Natural killer cell (primary cell): ENCODE measurements around the gene TMBIM6. TPM values are rescaled to one million over a fixed set of nuclear protein-coding genes. Genes with fewer than 3 reads are reported as not detected.

Experiments
- ATAC-seq, 3 donors: fragments of 150-1000 bp in 2 of 3; fragments of 200-7000 bp in 1 of 3; cut with Tn5 transposase; 1 replicate in 1 of 3; 2 replicates in 2 of 3; pipeline ENCODE4 v1.10.0; 2021; ENCODE audit warnings: mild to moderate bottlenecking in 2 of 3, moderate library complexity in 2 of 3
- DNase-seq, 2 donors: peaks; one replicate each; pipeline versions ENCODE4 v3.0.0 to v3.0.0-alpha.2; 2013 to 2021; ENCODE audit warnings: mixed read lengths in 1 of 2
- H3K27ac ChIP-seq: one replicate; pipeline ENCODE4 v1.5.1; 2013; ENCODE audit warnings: mild to moderate bottlenecking, low read length
- H3K27me3 ChIP-seq: one replicate; pipeline ENCODE4 v1.6.1; 2013; ENCODE audit warnings: low read length; ENCODE audit not compliant: control insufficient read depth, insufficient read depth
- H3K36me3 ChIP-seq: one replicate; pipeline ENCODE4 v1.6.1; 2013; ENCODE audit warnings: low read length; ENCODE audit not compliant: control insufficient read depth, insufficient read depth
- H3K4me1 ChIP-seq: one replicate; pipeline ENCODE4 v1.6.1; 2013; ENCODE audit warnings: low read length; ENCODE audit not compliant: control insufficient read depth, insufficient read depth
- H3K4me3 ChIP-seq: one replicate; pipeline ENCODE4 v1.5.1; 2013; ENCODE audit warnings: low read length
- H3K9me3 ChIP-seq: one replicate; pipeline ENCODE4 v1.6.1; 2013; ENCODE audit warnings: low read length; ENCODE audit not compliant: control insufficient read depth, insufficient read depth
- H3K27ac Mint-ChIP-seq, 2 donors: one replicate each; pipeline ENCODE4 v1.8.0; 2022; ENCODE audit warnings: mild to moderate bottlenecking in 2 of 2, mixed read lengths in 2 of 2, moderate library complexity in 1 of 2
- H3K27me3 Mint-ChIP-seq, 2 donors: one replicate each; pipeline ENCODE4 v1.8.0; 2022; ENCODE audit warnings: low read depth in 2 of 2, mixed read lengths in 2 of 2
- H3K36me3 Mint-ChIP-seq: one replicate; pipeline ENCODE4 v1.8.0; 2022; ENCODE audit warnings: mixed read lengths
- H3K4me1 Mint-ChIP-seq, 2 donors: one replicate each; pipeline ENCODE4 v1.8.0; 2022; ENCODE audit warnings: mixed read lengths in 2 of 2
- H3K4me3 Mint-ChIP-seq: one replicate; pipeline ENCODE4 v1.8.0; 2022; ENCODE audit warnings: mild to moderate bottlenecking, moderate library complexity, mixed read lengths
- H3K9me3 Mint-ChIP-seq, 2 donors: one replicate each; pipeline ENCODE4 v1.8.0; 2022; ENCODE audit warnings: mixed read lengths in 2 of 2
- WGBS: methylation state at CpG from one replicate; pipeline ENCODE4 v1.1.7; 2013; ENCODE audit warnings: missing lambda C conversion rate; ENCODE audit not compliant: insufficient coverage; 5-methylcytosine and 5-hydroxymethylcytosine counted together
- intact Hi-C: fragments of 100-400 bp; cut with micrococcal nuclease; formaldehyde crosslinking; loops from one replicate; pipeline ENCODE4 v1.14.2; 2022
- total RNA-seq, 4 donors: library from RNA; stranded (reverse); fragments of 120-200 nt in 1 of 4; gene quantifications; one replicate each; pipeline versions ENCODE4 v1.2.3 to v1.2.4, GENCODE V29; 2013 to 2022
- TF ChIP-seq, protein P1 (sequence below): fragments of 200-600 bp; IDR thresholded peaks from one replicate; pipeline ENCODE4 v1.8.0; 2022; ENCODE audit warnings: antibody characterized with exemption

The TMBIM6 gene
- total RNA-seq, 3 donors from 2014 or later (not counting 1 experiment from before 2014, with no cell fraction given), result 326 to 375 (median 366) TPM

GRCh38 chr12:49696723-49697122 is 44.6 kb upstream of the TMBIM6 start:
- Histone ChIP-seq H3K9me3 (no peaks in the 10 kb centered on the region), H3K27ac (no peak overlapping the region), H3K27me3 (no peaks in the 10 kb centered on the region), H3K36me3 (no peaks in the 10 kb centered on the region), H3K4me1 (peaks cover 24% of the 10 kb centered on the region), H3K4me3 (no peak overlapping the region)
- DNase-seq (no peak), ATAC-seq (no peak)
- peak overlapping the region; percentile 64 to 96 for H3K27ac Mint-ChIP-seq
- no peaks in the 10 kb centered on the region for H3K36me3 Mint-ChIP-seq
- TF ChIP-seq, protein P1, sequence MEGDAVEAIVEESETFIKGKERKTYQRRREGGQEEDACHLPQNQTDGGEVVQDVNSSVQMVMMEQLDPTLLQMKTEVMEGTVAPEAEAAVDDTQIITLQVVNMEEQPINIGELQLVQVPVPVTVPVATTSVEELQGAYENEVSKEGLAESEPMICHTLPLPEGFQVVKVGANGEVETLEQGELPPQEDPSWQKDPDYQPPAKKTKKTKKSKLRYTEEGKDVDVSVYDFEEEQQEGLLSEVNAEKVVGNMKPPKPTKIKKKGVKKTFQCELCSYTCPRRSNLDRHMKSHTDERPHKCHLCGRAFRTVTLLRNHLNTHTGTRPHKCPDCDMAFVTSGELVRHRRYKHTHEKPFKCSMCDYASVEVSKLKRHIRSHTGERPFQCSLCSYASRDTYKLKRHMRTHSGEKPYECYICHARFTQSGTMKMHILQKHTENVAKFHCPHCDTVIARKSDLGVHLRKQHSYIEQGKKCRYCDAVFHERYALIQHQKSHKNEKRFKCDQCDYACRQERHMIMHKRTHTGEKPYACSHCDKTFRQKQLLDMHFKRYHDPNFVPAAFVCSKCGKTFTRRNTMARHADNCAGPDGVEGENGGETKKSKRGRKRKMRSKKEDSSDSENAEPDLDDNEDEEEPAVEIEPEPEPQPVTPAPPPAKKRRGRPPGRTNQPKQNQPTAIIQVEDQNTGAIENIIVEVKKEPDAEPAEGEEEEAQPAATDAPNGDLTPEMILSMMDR, result no peak
- H3K4me3 Mint-ChIP-seq, result no peak overlapping the region
- H3K9me3 Mint-ChIP-seq, result no peaks in the 10 kb centered on the region
- intact Hi-C loops, result no loop called here
- peaks cover 39 to 43% of the 10 kb centered on the region in 2 donors for H3K4me1 Mint-ChIP-seq
- H3K27me3 Mint-ChIP-seq, result no peaks in the 10 kb centered on the region

DNA sequence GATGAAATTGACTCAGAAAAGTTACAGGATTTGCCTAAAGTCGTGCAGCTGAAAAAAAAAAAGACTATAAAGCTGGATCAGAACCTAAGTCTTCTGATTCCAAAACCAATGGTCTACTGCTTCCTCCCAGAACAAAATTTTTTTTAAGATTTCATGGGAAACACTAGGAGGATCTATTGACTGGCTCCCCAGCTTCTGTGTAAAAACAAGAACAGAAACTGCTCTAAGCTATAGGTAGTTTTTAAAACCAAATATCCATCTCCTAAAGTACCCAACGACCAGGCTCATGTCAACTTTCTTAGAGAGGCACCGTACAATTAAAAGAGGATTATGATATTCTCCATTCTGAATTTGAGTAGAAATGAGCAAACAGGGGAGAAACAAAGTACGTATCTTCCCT is 43.5 kb upstream of the TMBIM6 start:
- no peak overlapping the region for H3K4me3 ChIP-seq
- no peaks in the 10 kb centered on the region for H3K27me3 Mint-ChIP-seq
- intact Hi-C loops, result no loop called here
- 97% methylated on average over 3 of the region's 4 CpGs for WGBS
- no peaks in the 10 kb centered on the region for H3K36me3 ChIP-seq
- H3K27ac Mint-ChIP-seq, result peak overlapping the region; percentile 95 to 96
- H3K9me3 Mint-ChIP-seq, result no peaks in the 10 kb centered on the region
- no peak for ATAC-seq
- no peaks in the 10 kb centered on the region for H3K27me3 ChIP-seq
- peak overlapping the region; percentile 91 for H3K4me3 Mint-ChIP-seq
- no peak overlapping the region for H3K27ac ChIP-seq
- H3K4me1 ChIP-seq, result peaks cover 29% of the 10 kb centered on the region
- H3K4me1 Mint-ChIP-seq, result peaks cover 37 to 43% of the 10 kb centered on the region in 2 donors
- H3K9me3 ChIP-seq, result no peaks in the 10 kb centered on the region
- DNase-seq, result no peak
- TF ChIP-seq, protein P1, result no peak
- H3K36me3 Mint-ChIP-seq, result no peaks in the 10 kb centered on the region

DNA sequence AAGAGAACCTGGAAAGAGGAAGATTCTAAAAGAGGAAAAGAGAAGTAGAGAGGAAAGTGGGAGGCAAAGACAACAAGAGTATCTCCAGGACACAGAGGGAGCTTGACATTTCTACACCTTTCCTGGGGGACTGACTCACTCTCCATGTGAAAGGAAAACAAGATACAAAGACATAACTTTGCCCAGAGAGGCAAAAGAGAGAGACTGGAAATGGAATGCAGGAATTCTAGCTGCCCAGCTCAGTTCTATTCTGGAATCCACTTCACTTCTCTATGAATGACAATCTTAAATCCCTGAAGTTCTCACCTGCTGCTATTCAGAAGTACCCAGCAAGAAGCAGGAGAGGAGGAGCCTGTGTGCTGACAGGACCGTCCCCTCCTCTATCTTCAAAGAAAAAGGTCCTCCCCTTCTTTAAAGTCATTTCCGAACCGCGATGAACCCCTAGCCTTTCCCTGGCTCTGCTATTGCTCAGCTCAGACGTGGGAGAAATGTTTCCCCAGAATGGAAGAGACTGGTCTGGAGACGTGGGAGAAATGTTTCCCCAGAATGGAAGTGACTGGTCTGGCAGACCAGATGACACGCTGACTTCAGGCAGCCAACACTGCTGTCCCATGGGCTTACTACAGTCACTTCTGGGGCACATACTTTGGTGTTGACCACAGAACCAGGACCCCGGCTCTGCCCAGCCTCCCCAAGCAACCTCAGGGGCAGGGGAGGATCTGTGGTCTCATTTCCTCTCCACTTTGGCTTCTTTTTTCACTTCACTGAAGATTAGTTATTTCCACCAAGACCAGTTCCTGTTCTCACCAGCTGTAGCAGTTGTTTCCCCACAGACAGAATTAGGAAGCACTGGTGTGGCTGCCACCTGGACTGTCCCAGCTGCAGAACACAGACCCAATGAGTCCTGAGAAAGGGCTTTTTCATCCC is 42.5 kb upstream of the TMBIM6 start:
- TF ChIP-seq, protein P1, result no peak
- ATAC-seq (peak; percentile 58 to 81 (median 74)), DNase-seq (peak; percentile 45 to 62)
- H3K36me3 ChIP-seq, result no peaks in the 10 kb centered on the region
- 0% methylated on average over 8 of the region's 8 CpGs for WGBS
- peak overlapping the region; percentile 70 for H3K27ac ChIP-seq
- H3K4me3 Mint-ChIP-seq, result peak overlapping the region; percentile 91
- no peaks in the 10 kb centered on the region for H3K27me3 ChIP-seq
- no peaks in the 10 kb centered on the region for H3K27me3 Mint-ChIP-seq
- no peaks in the 10 kb centered on the region for H3K9me3 ChIP-seq
- H3K4me1 ChIP-seq, result peaks cover 37% of the 10 kb centered on the region
- H3K36me3 Mint-ChIP-seq, result no peaks in the 10 kb centered on the region
- peaks cover 44 to 49% of the 10 kb centered on the region in 2 donors for H3K4me1 Mint-ChIP-seq
- intact Hi-C loops, result loop anchor here (1.0 kb wide), 1 partner anchor 15 kb away; no protein-coding TSS in a partner anchor
- H3K27ac Mint-ChIP-seq, result peak overlapping the region; percentile 95 to 96
- no peaks in the 10 kb centered on the region for H3K9me3 Mint-ChIP-seq
- H3K4me3 ChIP-seq, result peak overlapping the region; percentile 5
